Right atrium auricular region (tissue), 2 donors: ENCODE measurements around the gene S100A14. TPM values are rescaled to one million over a fixed set of nuclear protein-coding genes. Genes with fewer than 3 reads are reported as not detected.

Experiments
- DNase-seq: peaks from one replicate; pipeline ENCODE4 v3.0.0-alpha.2; 2019; ENCODE audit warnings: low spot score
- H3K27ac ChIP-seq, 2 donors: fragments of 200-600 bp; sonication (generic); 1 replicate in 1 of 2; 2 replicates in 1 of 2; pipeline ENCODE4 v1.5.1; 2016 to 2019
- H3K27me3 ChIP-seq, 2 donors: fragments of 200-600 bp; sonication (generic); one replicate each; pipeline versions ENCODE4 v1.5.1 to v1.6.0; 2017 to 2019
- H3K36me3 ChIP-seq: fragments of 200-600 bp; sonication (generic); one replicate; pipeline ENCODE4 v1.5.1; 2016
- H3K4me1 ChIP-seq, 2 donors: fragments of 200-600 bp; sonication (generic); one replicate each; pipeline versions ENCODE4 v1.5.1 to v1.6.0; 2017 to 2019
- H3K4me3 ChIP-seq, 2 donors: fragments of 200-600 bp; sonication (generic); 1 replicate in 1 of 2; 2 replicates in 1 of 2; pipeline ENCODE4 v1.5.1; 2017 to 2019; ENCODE audit warnings: mild to moderate bottlenecking in 1 of 2, moderate library complexity in 1 of 2
- H3K9me3 ChIP-seq, 2 donors: fragments of 200-600 bp; sonication (generic); one replicate each; pipeline ENCODE4 v1.5.1; 2019
- total RNA-seq, 2 donors: library from RNA; depleted of rRNA; stranded (reverse); fragments of >200 nt; gene quantifications; one replicate each; pipeline ENCODE4 v1.1.0, GENCODE V29; 2016
- TF ChIP-seq, protein P1 (sequence below), 2 donors: fragments of 200-600 bp; sonication (generic); IDR thresholded peaks; one replicate each; pipeline ENCODE4 v1.5.1; 2019; ENCODE audit warnings: antibody characterized with exemption in 2 of 2

Gene S100A14
- total RNA-seq, 2 donors from 2014 or later: 0.55 to 2.4 TPM

DNA sequence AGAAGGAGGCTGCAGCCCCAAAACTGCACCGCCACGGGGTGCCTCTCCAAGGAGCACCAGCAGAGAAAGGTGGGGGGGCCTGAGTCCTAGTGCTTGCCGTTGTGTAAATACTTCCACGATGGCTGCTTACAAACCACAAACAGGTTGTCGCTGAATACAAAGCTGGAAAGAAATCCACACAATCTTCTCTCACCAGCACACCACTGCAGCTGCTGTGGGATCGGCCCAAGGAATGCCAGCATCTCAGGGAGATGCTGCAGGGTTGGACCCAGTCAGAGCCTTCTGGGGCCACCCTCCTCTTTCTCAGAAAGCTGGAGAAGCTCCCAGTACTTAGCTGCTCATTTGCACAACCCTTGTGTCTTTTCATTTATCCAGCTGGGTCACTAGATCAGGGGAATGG is 3.0 kb upstream of the S100A14 start:
- Histone ChIP-seq H3K27ac (no peak overlapping the region), H3K4me3 (no peak overlapping the region), H3K9me3 (no peaks in the 10 kb centered on the region), H3K4me1 (peaks cover 0 to 33% of the 10 kb centered on the region in 2 donors), H3K27me3 (no peaks in the 10 kb centered on the region), H3K36me3 (peaks cover 41% of the 10 kb centered on the region)
- DNase-seq: no peak
- TF ChIP-seq, protein P1, sequence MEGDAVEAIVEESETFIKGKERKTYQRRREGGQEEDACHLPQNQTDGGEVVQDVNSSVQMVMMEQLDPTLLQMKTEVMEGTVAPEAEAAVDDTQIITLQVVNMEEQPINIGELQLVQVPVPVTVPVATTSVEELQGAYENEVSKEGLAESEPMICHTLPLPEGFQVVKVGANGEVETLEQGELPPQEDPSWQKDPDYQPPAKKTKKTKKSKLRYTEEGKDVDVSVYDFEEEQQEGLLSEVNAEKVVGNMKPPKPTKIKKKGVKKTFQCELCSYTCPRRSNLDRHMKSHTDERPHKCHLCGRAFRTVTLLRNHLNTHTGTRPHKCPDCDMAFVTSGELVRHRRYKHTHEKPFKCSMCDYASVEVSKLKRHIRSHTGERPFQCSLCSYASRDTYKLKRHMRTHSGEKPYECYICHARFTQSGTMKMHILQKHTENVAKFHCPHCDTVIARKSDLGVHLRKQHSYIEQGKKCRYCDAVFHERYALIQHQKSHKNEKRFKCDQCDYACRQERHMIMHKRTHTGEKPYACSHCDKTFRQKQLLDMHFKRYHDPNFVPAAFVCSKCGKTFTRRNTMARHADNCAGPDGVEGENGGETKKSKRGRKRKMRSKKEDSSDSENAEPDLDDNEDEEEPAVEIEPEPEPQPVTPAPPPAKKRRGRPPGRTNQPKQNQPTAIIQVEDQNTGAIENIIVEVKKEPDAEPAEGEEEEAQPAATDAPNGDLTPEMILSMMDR (IDR thresholded peaks at IDR 0.05): no peak

DNA sequence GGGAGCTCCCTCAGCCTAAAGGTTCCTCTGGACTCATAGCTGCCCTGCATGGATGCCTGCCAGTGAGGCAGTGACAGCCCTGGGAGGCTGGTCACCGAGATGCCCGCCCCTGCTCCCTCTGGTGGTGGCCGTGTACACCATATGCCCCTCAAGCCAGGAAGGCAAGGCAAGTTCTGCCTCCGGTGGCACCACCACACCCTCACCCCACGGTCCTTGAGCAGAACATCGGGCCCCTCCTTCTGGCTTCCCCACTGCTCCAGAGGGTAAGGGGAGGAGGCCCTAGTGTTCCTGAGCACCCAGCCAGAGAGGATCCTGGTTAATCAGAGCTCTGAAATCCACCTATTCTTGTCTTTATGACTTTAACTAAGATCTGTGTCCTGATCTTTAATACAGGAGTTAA is 1.5 kb upstream of the S100A14 start:
- H3K9me3 ChIP-seq: no peaks in the 10 kb centered on the region
- no peaks in the 10 kb centered on the region for H3K27me3 ChIP-seq
- DNase-seq: peak; percentile 92
- TF ChIP-seq, protein P1 (IDR thresholded peaks at IDR 0.05): peak; percentile 67 to 78
- peak overlapping the region; percentile 68 to 70 for H3K27ac ChIP-seq
- peaks cover 30% of the 10 kb centered on the region for H3K36me3 ChIP-seq
- peaks cover 0 to 34% of the 10 kb centered on the region in 2 donors for H3K4me1 ChIP-seq
- no peak overlapping the region for H3K4me3 ChIP-seq

DNA sequence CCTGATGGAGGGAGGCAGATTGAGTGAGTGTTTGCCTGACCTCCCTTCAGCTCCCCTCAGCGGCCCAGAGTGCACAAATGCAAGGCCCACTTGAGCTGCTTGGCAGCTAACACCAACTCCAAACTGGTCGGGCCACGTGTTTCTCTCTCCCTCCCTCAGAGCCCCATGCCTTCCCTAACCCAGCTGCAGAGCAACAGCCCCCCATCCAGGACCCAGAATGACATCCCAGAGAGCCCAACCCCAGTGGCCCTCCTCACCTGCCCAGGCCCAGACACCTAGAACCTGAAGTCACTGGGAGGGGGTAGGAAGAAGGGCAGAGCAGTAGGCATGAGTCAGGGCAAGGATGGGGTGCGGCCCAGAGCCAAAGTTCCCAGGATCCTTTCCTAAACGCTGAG is 789 bp upstream of the S100A14 start:
- Histone ChIP-seq H3K27ac (peak overlapping the region; percentile 68 to 70), H3K36me3 (peaks cover 23% of the 10 kb centered on the region), H3K4me3 (no peak overlapping the region), H3K9me3 (no peaks in the 10 kb centered on the region), H3K27me3 (no peaks in the 10 kb centered on the region), H3K4me1 (peaks cover 0 to 34% of the 10 kb centered on the region in 2 donors)
- TF ChIP-seq, protein P1 (IDR thresholded peaks at IDR 0.05): no peak
- no peak for DNase-seq

DNA sequence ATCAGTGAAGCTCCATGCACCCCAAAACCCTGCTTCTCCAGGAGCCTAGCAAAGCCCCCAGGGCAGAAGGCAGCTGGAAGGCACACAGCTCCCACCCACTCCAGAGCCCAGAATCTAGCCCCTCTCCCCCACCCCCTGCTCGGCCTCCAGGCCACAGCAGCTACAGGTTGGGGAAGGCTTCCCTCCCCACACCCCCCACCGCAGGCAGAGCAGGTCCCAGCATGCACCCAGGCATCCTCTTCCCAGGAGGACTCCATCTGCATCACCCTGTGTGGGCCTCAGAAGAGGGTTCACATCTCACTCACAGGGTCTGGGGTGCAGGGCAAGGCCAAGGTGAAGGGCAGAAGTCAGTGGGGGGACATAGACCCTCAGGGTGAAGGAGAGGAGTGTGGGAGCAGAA is 719 bp downstream of the S100A14 start:
- DNase-seq: no peak
- H3K27ac ChIP-seq: no peak overlapping the region
- H3K4me1 ChIP-seq: peaks cover 0 to 46% of the 10 kb centered on the region in 2 donors
- H3K36me3 ChIP-seq: peaks cover 20% of the 10 kb centered on the region
- H3K4me3 ChIP-seq: no peak overlapping the region
- TF ChIP-seq, protein P1 (IDR thresholded peaks at IDR 0.05): no peak
- H3K27me3 ChIP-seq: no peaks in the 10 kb centered on the region
- no peaks in the 10 kb centered on the region for H3K9me3 ChIP-seq

DNA sequence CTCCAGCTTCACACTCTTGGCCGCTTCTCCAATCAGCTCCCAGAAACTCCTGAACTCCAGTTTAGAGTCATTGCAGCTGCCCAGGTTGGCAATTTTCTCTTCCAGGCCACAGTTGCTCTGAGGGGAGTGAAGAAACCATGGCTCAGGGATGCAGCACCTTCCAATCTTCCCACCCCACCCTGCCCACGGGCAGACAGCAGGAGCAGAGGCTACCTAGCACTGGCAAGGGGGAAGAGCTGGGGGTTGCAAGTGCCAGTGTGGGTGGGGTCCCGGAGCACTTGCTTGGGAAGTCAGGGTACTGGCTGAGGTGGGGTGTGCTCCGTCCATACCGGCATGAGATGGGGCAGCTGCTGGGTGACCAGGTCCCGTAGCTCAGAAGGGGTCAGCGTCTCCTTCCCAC is 1.2 kb downstream of the S100A14 start:
- H3K27me3 ChIP-seq: no peaks in the 10 kb centered on the region
- peaks cover 0 to 51% of the 10 kb centered on the region in 2 donors for H3K4me1 ChIP-seq
- no peak overlapping the region for H3K27ac ChIP-seq
- no peaks in the 10 kb centered on the region for H3K9me3 ChIP-seq
- H3K4me3 ChIP-seq: no peak overlapping the region
- peaks cover 15% of the 10 kb centered on the region for H3K36me3 ChIP-seq
- TF ChIP-seq, protein P1 (IDR thresholded peaks at IDR 0.05): no peak
- DNase-seq: no peak

DNA sequence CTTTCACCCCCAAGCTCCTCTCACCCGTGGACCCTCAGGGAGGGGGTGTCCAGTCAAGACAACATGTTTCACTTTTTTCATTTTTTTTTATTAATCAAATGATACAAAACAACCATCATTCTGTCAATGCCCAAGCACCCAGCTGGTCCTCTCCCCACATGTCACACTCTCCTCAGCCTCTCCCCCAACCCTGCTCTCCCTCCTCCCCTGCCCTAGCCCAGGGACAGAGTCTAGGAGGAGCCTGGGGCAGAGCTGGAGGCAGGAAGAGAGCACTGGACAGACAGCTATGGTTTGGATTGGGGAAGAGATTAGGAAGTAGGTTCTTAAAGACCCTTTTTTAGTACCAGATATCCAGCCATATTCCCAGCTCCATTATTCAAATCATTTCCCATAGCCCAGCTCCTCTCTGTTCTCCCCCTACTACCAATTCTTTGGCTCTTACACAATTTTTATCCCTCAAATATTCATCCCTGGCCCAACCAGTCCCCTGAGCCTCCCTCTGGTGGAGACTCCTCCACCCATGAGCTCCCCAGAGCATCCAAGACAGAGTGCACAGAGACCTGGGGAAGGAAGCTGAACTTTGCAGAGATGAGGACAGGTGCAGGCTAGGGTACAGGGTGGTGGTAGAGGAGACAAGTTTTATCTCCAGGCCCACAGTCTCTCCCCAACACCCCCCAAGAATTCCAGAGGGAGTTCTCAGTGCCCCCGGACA is 1.8 kb downstream of the S100A14 start:
- Histone ChIP-seq H3K9me3 (no peaks in the 10 kb centered on the region), H3K4me1 (peaks cover 0 to 56% of the 10 kb centered on the region in 2 donors), H3K27me3 (no peaks in the 10 kb centered on the region), H3K4me3 (no peak overlapping the region), H3K27ac (no peak overlapping the region), H3K36me3 (peaks cover 12% of the 10 kb centered on the region)
- TF ChIP-seq, protein P1 (IDR thresholded peaks at IDR 0.05): no peak
- no peak for DNase-seq
